GM04503 (cell line): ENCODE data around the gene BMP2.

ENCODE experiments used
- DNase-seq: peaks from one replicate; pipeline ENCODE4 v3.0.0-alpha.2; 2012; ENCODE audit warnings: low read depth

Gene BMP2

GRCh38 chr20:6767536-6768227, at the start of gene BMP2:
BMP2 (plus strand) TSS chr20:6767686; CDS start chr20:6770127, 2,441 bp downstream.
- DNase-seq, result no peak

DNA sequence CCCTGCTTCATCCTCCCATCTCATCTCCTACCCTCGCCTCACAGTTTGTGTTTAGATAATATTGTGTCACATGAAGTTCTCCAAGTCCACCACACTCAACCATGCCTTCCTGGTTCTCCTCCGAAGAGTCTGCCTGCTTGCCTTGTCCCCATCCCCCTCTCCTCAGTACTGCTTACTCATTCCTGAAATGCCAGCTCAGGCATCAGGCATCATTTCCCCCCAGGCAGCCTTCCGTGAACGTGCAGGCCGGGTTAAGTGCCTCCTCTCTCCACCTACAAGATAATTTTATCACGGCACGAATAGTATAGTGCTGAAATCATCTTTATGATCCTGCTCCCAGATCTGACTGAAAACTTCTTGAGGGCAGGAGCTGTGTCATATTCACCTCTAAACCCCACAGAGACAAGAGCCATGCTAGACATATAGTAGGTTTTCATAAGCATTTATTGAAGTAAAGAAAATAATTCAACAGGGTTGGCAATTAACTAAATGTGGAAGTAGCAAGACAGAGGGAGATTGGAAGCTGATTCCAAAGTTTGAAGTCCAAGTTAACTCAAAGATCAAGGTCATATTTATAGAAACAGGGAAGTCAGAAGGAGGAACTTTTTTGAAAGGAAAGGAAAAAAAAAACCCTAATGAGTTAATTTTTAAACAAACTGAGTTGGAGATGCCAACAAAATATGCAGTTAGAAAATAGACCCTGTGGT, 48.7 kb upstream of the BMP2 start:
- no peak for DNase-seq

GRCh38 chr20:6719369-6719721, 48.1 kb upstream of the BMP2 start:
- no peak for DNase-seq

- DNase-seq, result no peak
Measured at GRCh38 chr20:6726761-6727160, 40.7 kb upstream of the BMP2 start.

GRCh38 chr20:6730672-6731328, 36.7 kb upstream of the BMP2 start:
- no peak for DNase-seq

DNA sequence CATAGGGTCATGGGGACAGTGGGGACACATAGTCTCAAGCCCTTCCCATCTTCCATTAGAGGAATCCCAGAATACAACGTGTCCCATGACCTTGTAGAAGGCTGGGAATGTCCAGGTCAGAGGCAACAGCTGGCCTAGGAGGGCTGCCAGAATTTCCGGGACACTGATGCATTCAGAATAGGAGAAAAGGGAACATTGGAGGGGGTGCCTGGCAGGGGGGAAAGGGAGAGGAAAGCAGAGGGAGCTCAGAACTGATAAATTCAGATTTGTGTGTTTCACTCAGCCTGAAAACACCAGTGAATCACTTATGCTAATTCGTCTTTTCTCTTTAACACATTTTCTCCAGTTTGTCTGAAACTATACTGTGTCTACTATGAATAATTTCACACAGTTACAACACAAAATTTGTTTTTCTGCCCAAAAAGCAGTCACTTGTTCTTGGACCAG, 35.5 kb upstream of the BMP2 start:
- no peak for DNase-seq

GRCh38 chr20:6732851-6733250, 34.6 kb upstream of the BMP2 start:
- no peak for DNase-seq

- no peak for DNase-seq
Measured at GRCh38 chr20:6733965-6734364, 33.5 kb upstream of the BMP2 start.

GRCh38 chr20:6735942-6736845, 31.3 kb upstream of the BMP2 start:
- DNase-seq, result no peak

- no peak for DNase-seq
Measured at GRCh38 chr20:6739406-6739805, 28.1 kb upstream of the BMP2 start.

GRCh38 chr20:6740096-6740495, 27.4 kb upstream of the BMP2 start:
- DNase-seq, result no peak

DNA sequence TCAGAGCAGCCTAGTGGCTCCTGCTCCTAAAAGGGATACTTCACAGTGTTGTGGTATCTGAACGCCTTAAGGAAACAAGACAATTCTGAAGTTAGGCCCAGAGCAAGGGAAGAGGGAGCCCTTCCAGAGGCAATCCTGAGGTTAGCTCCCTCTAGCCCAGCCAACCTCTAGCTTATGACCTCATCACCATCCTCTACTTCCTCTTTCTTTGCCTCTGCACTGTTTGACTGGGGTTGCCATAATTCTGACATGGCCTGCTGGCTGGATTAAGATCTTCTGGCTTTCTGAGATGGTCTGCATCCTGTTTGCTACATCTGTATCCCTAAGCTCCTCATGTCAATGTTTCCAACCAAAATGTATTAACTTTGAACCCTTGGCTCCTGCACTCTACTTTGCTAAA, 23.3 kb upstream of the BMP2 start:
- DNase-seq, result no peak

DNA sequence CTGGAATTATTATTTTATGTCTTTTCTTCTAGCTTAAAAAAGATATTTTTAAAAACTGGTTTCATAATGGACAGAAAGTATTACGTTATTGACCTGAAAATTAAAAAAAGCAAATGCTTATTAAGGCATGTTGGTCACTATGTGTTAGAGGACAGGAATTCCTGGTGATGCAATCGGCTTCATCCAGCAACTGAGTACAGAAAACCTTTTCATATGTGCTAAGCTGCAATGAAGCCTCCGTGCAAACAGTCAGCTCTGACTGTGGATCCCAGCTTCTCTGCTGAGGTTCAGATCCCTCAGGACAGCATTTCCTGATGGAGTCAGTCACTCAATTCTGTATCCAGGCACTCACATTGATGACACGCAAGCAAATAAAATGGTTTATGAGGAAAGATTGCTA, 22.7 kb upstream of the BMP2 start:
- DNase-seq, result no peak

- no peak for DNase-seq
Measured at GRCh38 chr20:6746901-6747609, 20.4 kb upstream of the BMP2 start.

GRCh38 chr20:6750438-6750837, 17.0 kb upstream of the BMP2 start:
- no peak for DNase-seq

DNA sequence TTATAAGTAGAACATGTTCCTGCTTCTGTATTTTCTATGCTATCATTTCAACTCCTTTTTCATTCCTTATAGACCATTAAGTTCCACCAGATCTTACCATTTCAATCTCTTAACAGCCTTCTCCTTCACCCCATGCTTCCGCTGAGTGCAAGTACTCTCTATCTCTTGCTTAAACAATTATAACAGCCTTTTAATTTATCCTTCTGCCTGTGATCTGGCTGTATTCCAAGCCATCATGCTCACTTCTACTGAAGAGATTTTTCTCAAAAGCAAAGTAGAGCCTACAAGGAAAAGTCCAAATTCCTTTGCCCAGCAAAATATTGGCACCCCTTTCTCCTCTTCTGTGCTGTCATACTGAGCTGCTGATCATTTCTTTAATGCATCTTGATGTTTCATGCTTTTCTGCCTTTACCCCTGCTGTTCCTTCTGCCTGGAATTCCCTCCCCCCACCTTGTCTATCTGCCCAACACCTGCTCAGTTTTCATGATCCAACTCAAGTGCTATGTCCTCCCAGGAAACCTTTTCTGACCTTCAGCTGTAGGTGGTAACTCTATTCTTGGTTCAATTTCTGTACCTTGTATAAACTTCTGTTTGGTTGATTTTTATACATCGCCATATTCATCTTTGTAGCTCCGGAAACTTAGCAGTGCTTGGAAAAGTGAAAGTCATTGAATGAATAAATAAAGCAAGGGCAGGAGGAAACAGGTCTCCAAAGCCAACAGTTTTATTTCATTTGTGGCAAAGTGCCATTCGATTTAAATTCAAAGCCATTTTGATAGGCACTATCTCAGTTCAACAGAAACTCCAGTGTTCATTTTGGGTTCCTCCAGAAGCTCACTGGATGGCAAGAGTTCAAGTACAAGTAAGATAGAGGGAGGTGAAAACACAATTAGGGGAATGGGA, 10.5 kb upstream of the BMP2 start:
- DNase-seq, result no peak

DNA sequence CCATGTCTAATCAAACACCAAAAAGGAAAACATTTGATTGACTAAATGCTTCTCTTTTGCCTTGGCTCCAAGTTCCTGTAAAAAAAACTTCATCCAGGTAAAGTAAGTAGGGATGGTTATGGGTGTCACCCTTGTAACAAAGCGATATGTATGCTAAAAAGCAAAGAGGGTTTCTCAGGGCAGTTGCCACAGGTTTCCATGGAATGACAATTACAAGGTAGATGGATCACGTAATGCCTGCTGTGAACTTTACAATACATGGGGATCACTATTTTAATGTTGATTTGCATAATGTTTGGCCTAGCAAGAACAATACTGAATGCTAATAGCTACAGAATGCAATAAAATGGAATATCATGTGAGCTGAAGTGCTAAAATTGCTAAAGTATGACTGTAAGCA, 2.9 kb upstream of the BMP2 start:
- DNase-seq, result no peak

DNA sequence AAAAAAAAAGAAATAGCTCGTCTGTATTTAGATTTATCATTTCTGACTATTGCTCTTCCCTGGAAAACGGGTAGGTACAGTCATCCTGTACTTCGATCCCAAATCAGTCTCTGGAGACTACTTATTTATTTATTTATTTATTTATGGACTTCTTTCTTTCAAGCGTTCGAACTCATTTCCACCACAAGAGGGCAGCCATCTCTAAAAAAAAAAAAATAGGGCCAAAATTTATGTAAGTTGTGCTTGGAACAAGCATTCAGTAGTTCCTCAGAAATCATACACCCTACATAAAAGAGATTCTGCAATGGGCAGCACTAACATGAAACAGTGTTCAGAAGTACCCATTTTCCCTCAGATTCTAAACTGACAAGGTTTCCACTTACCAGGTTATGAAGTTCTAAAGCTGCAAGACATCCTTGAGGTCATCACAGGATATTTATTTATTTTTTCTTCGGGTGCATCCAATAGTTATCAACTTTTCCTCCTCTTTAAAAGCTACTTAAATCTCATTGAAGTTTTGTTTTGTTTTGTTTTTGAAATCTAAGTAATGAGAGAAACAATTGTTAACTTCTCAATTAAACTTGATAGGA, 1.9 kb upstream of the BMP2 start:
- no peak for DNase-seq

DNA sequence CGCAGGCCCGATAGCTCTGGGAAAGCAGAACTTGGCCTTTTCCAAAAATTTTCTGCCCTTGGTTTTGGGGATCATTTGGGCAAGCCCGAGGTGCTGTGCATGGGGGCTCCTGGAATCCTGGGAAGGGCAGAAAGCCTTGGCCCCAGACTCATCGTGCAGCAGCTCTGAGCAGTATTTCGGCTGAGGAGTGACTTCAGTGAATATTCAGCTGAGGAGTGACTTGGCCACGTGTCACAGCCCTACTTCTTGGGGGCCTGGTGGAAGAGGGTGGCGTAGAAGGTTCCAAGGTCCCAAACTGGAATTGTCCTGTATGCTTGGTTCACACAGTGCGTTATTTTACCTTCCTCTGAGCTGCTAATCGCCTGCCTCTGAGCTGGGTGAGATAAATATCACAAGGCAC, 1.1 kb upstream of the BMP2 start:
- DNase-seq, result no peak

DNA sequence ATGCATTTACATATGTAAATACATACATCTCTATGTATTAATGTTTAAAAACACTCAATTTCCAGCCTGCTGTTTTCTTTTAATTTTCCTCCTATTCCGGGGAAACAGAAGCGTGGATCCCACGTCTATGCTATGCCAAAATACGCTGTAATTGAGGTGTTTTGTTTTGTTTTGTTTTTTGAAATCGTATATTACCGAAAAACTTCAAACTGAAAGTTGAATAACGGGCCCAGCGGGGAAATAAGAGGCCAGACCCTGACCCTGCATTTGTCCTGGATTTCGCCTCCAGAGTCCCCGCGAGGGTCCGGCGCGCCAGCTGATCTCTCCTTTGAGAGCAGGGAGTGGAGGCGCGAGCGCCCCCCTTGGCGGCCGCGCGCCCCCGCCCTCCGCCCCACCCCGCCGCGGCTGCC, 355 bp upstream of the BMP2 start:
- no peak for DNase-seq
